GM12891 (cell line): Measurements from ENCODE around the gene SND1.
"Not testable (repeated sequence)": the region's sequence is repeated elsewhere in the genome, so short reads cannot be mapped to it uniquely, and the experiment has no call there.

Source experiments
- DNase-seq: peaks from one replicate; pipeline ENCODE4 v3.0.0; 2011; ENCODE audit warnings: low spot score; ENCODE audit not compliant: insufficient read length
- FAIRE-seq: peaks from 2 replicates; lab custom pipeline; 2011; peaks lifted over from hg19 to GRCh38; lab: Jason Lieb, UNC
- PAX5 ChIP-seq: IDR thresholded peaks from 2 replicates; pipeline ENCODE4 v1.6.1; 2011; ENCODE audit warnings: low read length, moderate library complexity, mild to moderate bottlenecking; ENCODE audit not compliant: insufficient read depth, severe bottlenecking
- POLR2A ChIP-seq: IDR thresholded peaks from 2 replicates; pipeline ENCODE4 v1.6.1; 2011; ENCODE audit warnings: low read depth, low read length, control low read depth
- POLR2AphosphoS5 ChIP-seq: IDR thresholded peaks from 2 replicates; pipeline ENCODE4 v1.6.1; 2011; ENCODE audit warnings: low read depth, low read length, control low read depth
- POU2F2 ChIP-seq: IDR thresholded peaks from 2 replicates; pipeline ENCODE4 v1.6.1; 2011; ENCODE audit warnings: low read depth, mild to moderate bottlenecking, control low read depth, low read length, moderate library complexity
- SPI1 ChIP-seq: IDR thresholded peaks from 2 replicates; pipeline ENCODE4 v1.6.1; 2011; ENCODE audit warnings: low read depth, low read length, control low read depth
- TAF1 ChIP-seq: IDR thresholded peaks from 2 replicates; pipeline ENCODE4 v1.6.1; 2011; ENCODE audit warnings: low read depth, low read length, control low read depth

The SND1 gene

GRCh38 chr7:127953423-127954356 is 301.7 kb downstream of the SND1 start:
- FAIRE-seq (no peak), DNase-seq (no peak)
- TF ChIP-seq POLR2AphosphoS5: no peak
- TF ChIP-seq POLR2A: no peak
- TF ChIP-seq SPI1: no peak
- no peak for TF ChIP-seq PAX5
- TF ChIP-seq POU2F2: no peak
- TF ChIP-seq TAF1: no peak

- FAIRE-seq (no peak), DNase-seq (no peak)
- TF ChIP-seq TAF1 (no peak), POLR2A (no peak), PAX5 (no peak), POLR2AphosphoS5 (no peak), POU2F2 (no peak), SPI1 (no peak)
Measured at GRCh38 chr7:127954357-127954748, 302.4 kb downstream of the SND1 start.

- TF ChIP-seq TAF1: no peak
- no peak for TF ChIP-seq POLR2AphosphoS5
- no peak for TF ChIP-seq SPI1
- TF ChIP-seq POU2F2: no peak
- no peak for TF ChIP-seq PAX5
- no peak for TF ChIP-seq POLR2A
- FAIRE-seq (no peak), DNase-seq (no peak)
Measured at GRCh38 chr7:127955051-127955531, 303.1 kb downstream of the SND1 start.

- DNase-seq (no peak), FAIRE-seq (no peak)
- TF ChIP-seq TAF1 (no peak), PAX5 (no peak), POU2F2 (no peak), POLR2A (no peak), POLR2AphosphoS5 (no peak), SPI1 (no peak)
Measured at GRCh38 chr7:127957886-127958285, 305.9 kb downstream of the SND1 start.

- FAIRE-seq (no peak), DNase-seq (no peak)
- TF ChIP-seq SPI1 (peak; percentile 83), POLR2AphosphoS5 (no peak)
Measured at GRCh38 chr7:127959770-127960169, 307.8 kb downstream of the SND1 start.

- FAIRE-seq (no peak), DNase-seq (no peak)
- TF ChIP-seq POLR2A (no peak), TAF1 (no peak), PAX5 (no peak), SPI1 (no peak), POLR2AphosphoS5 (no peak), POU2F2 (no peak)
Measured at GRCh38 chr7:127961786-127962453, 309.9 kb downstream of the SND1 start.

- DNase-seq (no peak), FAIRE-seq (no peak)
- TF ChIP-seq POLR2AphosphoS5 (no peak), POU2F2 (no peak), PAX5 (no peak), SPI1 (no peak), POLR2A (no peak), TAF1 (no peak)
Measured at GRCh38 chr7:127962589-127963361, 310.8 kb downstream of the SND1 start.

GRCh38 chr7:127963850-127964249 is 311.9 kb downstream of the SND1 start:
- not testable (repeated sequence) for DNase-seq, FAIRE-seq

GRCh38 chr7:127967281-127967680 is 315.3 kb downstream of the SND1 start:
- FAIRE-seq (no peak), DNase-seq (no peak)
- no peak for TF ChIP-seq POU2F2
- TF ChIP-seq POLR2AphosphoS5: no peak
- TF ChIP-seq POLR2A: no peak
- no peak for TF ChIP-seq TAF1
- no peak for TF ChIP-seq PAX5
- TF ChIP-seq SPI1: no peak
